Neutrophil (primary cell): Measurements from ENCODE around the gene CNTNAP4.

Experiments
- H3K27ac ChIP-seq: fragments of 200-600 bp; sonication (generic); 2 replicates; pipeline ENCODE4 v1.5.1; 2016; ENCODE audit warnings: mild to moderate bottlenecking, moderate library complexity
- H3K27me3 ChIP-seq: fragments of 200-600 bp; sonication (generic); 2 replicates; pipeline ENCODE4 v1.6.0; 2016; ENCODE audit warnings: mild to moderate bottlenecking
- H3K36me3 ChIP-seq: fragments of 200-600 bp; sonication (generic); 2 replicates; pipeline ENCODE4 v1.5.1; 2017
- H3K4me1 ChIP-seq, 2 experiments: fragments of 200-600 bp in 1 of 2; sonication (generic) in 1 of 2; 1 replicate in 1 of 2; 2 replicates in 1 of 2; pipeline versions ENCODE4 v1.5.1 to v1.6.1; 2013 to 2016; ENCODE audit warnings: low read depth in 1 of 2, low read length in 1 of 2, mild to moderate bottlenecking in 1 of 2, moderate library complexity in 1 of 2; ENCODE audit not compliant: control insufficient read depth in 1 of 2, insufficient read depth in 1 of 2
- H3K4me3 ChIP-seq, 2 experiments: fragments of 200-600 bp in 1 of 2; sonication (generic) in 1 of 2; 1 replicate in 1 of 2; 2 replicates in 1 of 2; pipeline ENCODE4 v1.5.1; 2013 to 2016; ENCODE audit warnings: low read depth in 1 of 2, low read length in 1 of 2, mild to moderate bottlenecking in 1 of 2, moderate library complexity in 1 of 2
- H3K9me3 ChIP-seq: fragments of 200-600 bp; sonication (generic); 2 replicates; pipeline ENCODE4 v1.5.1; 2016
- TF ChIP-seq, protein P1 (sequence below): fragments of 200-600 bp; sonication (generic); IDR thresholded peaks from 2 replicates; pipeline ENCODE4 v1.5.1; 2016; ENCODE audit warnings: antibody characterized with exemption

CNTNAP4 gene

DNA sequence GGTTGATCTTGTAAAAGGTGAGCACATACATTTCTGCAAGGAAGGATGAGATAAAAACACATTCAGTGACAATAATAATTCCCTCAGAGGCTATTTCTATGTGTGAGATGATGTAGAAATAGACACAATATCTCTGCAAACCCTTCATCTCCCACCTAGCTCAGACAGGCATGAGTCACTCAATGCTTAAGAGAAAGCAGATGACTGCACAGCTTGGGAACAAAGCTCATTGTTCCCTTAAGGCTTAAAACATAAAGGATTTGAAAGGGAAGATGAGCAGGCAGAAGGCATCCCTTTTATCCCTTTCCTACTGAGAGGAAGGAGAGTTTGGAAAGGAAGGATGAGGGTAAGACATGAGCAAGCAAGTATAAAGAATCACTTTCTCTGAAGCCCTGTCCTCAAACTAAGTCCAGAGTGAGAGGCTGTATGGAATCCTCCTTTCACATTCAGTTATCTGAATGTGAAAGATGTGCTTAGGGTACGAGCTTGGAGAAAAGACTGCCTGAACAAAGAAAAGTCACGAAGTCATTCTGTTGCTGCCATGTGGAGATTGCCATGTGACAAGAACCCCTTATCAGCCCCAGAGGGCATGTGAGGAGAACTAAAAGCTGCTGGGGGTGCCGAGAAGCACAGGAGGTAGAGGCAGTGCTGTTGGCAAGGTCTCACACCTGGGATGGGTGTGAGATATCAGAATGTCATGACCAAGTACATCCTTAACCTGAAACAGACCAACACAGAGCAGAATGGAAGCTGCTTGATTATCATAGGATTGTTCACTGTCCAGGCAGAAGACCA is 58.2 kb downstream of the CNTNAP4 start:
- H3K27me3 ChIP-seq = no peaks in the 10 kb centered on the region
- TF ChIP-seq, protein P1, sequence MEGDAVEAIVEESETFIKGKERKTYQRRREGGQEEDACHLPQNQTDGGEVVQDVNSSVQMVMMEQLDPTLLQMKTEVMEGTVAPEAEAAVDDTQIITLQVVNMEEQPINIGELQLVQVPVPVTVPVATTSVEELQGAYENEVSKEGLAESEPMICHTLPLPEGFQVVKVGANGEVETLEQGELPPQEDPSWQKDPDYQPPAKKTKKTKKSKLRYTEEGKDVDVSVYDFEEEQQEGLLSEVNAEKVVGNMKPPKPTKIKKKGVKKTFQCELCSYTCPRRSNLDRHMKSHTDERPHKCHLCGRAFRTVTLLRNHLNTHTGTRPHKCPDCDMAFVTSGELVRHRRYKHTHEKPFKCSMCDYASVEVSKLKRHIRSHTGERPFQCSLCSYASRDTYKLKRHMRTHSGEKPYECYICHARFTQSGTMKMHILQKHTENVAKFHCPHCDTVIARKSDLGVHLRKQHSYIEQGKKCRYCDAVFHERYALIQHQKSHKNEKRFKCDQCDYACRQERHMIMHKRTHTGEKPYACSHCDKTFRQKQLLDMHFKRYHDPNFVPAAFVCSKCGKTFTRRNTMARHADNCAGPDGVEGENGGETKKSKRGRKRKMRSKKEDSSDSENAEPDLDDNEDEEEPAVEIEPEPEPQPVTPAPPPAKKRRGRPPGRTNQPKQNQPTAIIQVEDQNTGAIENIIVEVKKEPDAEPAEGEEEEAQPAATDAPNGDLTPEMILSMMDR = no peak
- H3K9me3 ChIP-seq = no peaks in the 10 kb centered on the region
- no peaks in the 10 kb centered on the region for H3K4me1 ChIP-seq
- H3K4me3 ChIP-seq = no peak overlapping the region
- H3K36me3 ChIP-seq = no peaks in the 10 kb centered on the region
- H3K27ac ChIP-seq = no peak overlapping the region

DNA sequence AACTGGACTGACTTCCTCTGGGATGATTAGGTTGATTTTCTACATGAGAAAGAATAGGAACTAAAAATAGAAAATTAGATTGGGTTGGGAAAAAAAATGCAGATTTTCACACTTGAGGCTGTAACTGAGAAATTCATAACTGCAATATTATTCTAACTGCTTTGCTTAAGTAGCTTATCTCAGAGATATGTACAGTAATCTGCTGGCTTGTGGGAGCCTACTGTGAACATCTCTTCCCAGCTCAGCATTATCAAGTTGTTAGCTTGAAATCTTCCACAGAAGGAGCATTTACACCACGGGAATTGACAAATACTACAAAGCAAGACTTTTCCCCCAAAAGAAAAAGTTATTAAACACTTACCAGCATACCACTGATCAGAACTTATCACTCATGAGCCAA is 58.9 kb downstream of the CNTNAP4 start:
- Histone ChIP-seq H3K27me3 (no peaks in the 10 kb centered on the region), H3K9me3 (no peaks in the 10 kb centered on the region), H3K4me3 (no peak overlapping the region), H3K27ac (no peak overlapping the region), H3K36me3 (no peaks in the 10 kb centered on the region), H3K4me1 (no peaks in the 10 kb centered on the region)
- TF ChIP-seq, protein P1 = no peak

DNA sequence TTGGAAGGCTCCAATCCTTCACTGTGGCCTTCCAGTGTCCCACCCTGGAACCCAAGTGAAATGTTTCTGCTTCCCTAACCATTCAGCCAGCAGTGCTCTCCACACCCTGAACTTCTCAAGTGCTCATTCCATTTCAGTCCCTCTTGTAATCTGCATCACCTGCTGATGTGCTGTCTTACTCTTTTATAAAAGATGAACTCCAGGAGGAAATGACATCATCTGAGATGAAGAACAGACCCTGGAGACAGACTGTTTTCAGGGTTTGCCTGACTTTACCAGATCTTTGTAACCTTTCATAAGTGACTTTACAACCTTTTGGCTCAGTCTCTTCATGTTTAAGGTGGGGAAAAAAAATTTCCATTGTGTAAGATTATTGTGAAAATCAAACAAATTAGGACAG is 61.3 kb downstream of the CNTNAP4 start:
- H3K4me3 ChIP-seq = no peak overlapping the region
- H3K36me3 ChIP-seq = no peaks in the 10 kb centered on the region
- H3K27me3 ChIP-seq = no peaks in the 10 kb centered on the region
- H3K4me1 ChIP-seq = no peaks in the 10 kb centered on the region
- H3K27ac ChIP-seq = no peak overlapping the region
- TF ChIP-seq, protein P1 = no peak
- no peaks in the 10 kb centered on the region for H3K9me3 ChIP-seq

DNA sequence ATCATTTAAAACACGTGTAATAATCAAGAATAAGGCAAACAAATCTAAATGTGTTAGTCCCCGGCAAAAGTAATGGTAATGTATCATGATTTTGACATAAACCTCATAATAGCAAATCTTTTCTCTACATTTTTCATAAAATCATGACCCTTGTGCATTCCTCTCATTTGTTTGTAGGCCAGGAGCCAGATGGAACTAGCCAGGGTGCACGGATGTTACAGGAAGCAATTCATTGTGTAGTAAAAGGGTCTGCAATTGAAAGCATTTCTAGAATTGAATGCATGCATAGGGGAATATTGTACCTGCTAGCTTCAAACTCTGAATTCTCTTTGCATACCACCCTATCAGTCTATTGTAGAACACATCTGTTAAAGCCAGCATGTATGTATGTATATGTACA is 66.6 kb downstream of the CNTNAP4 start:
- Histone ChIP-seq H3K27ac (no peak overlapping the region), H3K9me3 (no peaks in the 10 kb centered on the region), H3K36me3 (no peaks in the 10 kb centered on the region), H3K4me3 (no peak overlapping the region), H3K27me3 (no peaks in the 10 kb centered on the region), H3K4me1 (no peaks in the 10 kb centered on the region)
- TF ChIP-seq, protein P1 = no peak

DNA sequence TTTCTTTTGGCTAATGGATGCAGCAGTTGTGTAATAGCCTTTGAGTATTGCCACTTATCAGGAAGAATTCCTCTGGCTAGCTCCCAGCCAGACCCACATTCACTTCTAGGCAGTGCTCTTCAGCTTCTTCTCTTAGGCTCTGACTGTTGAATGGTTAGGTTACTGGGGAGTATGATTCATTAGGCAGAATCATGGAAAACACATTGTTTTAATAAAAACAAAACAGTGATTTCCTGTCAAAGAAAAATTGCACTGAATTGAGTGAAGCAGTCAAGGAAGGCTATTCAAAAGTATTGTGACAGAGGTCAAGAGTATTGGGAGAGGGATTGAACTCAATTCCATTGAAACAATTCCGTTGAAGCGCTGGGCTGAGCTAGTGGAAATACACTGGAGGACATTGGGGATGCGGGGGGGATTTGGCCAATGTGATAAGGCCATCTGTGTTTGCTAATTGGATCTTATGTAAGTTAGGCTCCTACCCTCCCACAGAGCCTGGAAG is 68.0 kb downstream of the CNTNAP4 start:
- H3K36me3 ChIP-seq = no peaks in the 10 kb centered on the region
- no peak overlapping the region for H3K4me3 ChIP-seq
- H3K27me3 ChIP-seq = no peaks in the 10 kb centered on the region
- H3K4me1 ChIP-seq = no peaks in the 10 kb centered on the region
- H3K27ac ChIP-seq = no peak overlapping the region
- H3K9me3 ChIP-seq = no peaks in the 10 kb centered on the region
- TF ChIP-seq, protein P1 = no peak
